ENCODE measurements around the gene AADACL2. TPM values are rescaled to one million over a fixed set of nuclear protein-coding genes. Genes with fewer than 3 reads are reported as not detected.

Gene AADACL2
- total and polyA plus RNA-seq, 2 experiments from 2014 or later: not detected

DNA sequence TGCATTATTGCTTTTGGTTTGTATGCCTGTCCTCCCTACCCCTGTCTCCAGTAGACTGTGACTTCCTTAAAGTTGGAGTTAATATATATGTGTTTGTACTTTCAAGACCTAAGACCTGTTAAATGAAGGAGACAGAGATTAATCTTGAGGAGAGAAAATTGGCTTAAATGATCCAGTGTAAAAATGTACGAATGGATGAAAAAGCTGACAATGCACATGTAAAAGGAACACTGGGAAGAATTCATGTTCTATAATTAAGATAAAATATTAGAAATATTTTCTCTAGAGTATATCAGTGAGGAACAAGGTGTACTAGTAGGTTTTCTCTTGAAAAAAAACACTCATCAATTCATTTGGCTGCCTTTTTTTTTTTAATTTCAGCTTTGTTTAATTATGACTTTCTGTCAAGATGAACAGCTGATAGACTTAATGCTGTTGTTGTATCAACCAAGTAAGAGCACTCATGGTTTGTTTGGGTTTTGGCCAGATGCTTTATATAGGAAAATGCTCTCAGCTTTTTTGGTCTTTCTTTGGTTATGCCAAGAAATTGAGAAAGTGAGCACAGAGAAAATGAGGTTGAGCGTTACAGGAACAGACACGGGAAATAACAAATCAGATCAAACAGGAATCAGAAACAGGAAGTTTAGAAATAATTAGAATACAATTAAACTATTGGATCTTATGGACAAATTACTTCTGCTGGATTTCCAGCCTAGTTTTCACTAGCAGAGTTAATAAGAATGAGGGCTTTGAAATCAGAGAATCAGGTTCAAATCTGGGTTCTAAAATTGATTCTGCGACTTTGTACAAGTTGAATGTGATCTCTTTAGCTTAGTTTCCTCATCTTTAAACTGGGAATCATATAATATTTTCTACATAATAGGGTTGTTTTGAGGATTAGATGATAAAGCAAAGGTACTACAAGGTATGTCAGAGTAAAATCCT lies 41.9 kb downstream of the AADACL2 start (continued):
- TF ChIP-seq, protein P1, sequence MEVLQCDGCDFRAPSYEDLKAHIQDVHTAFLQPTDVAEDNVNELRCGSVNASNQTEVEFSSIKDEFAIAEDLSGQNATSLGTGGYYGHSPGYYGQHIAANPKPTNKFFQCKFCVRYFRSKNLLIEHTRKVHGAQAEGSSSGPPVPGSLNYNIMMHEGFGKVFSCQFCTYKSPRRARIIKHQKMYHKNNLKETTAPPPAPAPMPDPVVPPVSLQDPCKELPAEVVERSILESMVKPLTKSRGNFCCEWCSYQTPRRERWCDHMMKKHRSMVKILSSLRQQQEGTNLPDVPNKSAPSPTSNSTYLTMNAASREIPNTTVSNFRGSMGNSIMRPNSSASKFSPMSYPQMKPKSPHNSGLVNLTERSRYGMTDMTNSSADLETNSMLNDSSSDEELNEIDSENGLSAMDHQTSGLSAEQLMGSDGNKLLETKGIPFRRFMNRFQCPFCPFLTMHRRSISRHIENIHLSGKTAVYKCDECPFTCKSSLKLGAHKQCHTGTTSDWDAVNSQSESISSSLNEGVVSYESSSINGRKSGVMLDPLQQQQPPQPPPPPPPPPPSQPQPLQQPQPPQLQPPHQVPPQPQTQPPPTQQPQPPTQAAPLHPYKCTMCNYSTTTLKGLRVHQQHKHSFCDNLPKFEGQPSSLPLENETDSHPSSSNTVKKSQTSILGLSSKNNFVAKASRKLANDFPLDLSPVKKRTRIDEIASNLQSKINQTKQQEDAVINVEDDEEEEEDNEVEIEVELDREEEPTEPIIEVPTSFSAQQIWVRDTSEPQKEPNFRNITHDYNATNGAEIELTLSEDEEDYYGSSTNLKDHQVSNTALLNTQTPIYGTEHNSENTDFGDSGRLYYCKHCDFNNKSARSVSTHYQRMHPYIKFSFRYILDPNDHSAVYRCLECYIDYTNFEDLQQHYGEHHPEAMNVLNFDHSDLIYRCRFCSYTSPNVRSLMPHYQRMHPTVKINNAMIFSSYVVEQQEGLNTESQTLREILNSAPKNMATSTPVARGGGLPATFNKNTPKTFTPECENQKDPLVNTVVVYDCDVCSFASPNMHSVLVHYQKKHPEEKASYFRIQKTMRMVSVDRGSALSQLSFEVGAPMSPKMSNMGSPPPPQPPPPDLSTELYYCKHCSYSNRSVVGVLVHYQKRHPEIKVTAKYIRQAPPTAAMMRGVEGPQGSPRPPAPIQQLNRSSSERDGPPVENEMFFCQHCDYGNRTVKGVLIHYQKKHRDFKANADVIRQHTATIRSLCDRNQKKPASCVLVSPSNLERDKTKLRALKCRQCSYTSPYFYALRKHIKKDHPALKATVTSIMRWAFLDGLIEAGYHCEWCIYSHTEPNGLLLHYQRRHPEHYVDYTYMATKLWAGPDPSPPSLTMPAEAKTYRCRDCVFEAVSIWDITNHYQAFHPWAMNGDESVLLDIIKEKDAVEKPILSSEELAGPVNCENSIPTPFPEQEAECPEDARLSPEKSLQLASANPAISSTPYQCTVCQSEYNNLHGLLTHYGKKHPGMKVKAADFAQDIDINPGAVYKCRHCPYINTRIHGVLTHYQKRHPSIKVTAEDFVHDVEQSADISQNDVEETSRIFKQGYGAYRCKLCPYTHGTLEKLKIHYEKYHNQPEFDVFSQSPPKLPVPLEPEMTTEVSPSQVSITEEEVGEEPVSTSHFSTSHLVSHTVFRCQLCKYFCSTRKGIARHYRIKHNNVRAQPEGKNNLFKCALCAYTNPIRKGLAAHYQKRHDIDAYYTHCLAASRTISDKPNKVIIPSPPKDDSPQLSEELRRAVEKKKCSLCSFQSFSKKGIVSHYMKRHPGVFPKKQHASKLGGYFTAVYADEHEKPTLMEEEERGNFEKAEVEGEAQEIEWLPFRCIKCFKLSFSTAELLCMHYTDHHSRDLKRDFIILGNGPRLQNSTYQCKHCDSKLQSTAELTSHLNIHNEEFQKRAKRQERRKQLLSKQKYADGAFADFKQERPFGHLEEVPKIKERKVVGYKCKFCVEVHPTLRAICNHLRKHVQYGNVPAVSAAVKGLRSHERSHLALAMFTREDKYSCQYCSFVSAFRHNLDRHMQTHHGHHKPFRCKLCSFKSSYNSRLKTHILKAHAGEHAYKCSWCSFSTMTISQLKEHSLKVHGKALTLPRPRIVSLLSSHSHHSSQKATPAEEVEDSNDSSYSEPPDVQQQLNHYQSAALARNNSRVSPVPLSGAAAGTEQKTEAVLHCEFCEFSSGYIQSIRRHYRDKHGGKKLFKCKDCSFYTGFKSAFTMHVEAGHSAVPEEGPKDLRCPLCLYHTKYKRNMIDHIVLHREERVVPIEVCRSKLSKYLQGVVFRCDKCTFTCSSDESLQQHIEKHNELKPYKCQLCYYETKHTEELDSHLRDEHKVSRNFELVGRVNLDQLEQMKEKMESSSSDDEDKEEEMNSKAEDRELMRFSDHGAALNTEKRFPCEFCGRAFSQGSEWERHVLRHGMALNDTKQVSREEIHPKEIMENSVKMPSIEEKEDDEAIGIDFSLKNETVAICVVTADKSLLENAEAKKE (CRISPR knock-in tag; IDR thresholded peaks at IDR 0.05): no peak
- TF ChIP-seq, protein P2, sequence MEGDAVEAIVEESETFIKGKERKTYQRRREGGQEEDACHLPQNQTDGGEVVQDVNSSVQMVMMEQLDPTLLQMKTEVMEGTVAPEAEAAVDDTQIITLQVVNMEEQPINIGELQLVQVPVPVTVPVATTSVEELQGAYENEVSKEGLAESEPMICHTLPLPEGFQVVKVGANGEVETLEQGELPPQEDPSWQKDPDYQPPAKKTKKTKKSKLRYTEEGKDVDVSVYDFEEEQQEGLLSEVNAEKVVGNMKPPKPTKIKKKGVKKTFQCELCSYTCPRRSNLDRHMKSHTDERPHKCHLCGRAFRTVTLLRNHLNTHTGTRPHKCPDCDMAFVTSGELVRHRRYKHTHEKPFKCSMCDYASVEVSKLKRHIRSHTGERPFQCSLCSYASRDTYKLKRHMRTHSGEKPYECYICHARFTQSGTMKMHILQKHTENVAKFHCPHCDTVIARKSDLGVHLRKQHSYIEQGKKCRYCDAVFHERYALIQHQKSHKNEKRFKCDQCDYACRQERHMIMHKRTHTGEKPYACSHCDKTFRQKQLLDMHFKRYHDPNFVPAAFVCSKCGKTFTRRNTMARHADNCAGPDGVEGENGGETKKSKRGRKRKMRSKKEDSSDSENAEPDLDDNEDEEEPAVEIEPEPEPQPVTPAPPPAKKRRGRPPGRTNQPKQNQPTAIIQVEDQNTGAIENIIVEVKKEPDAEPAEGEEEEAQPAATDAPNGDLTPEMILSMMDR (conservative IDR thresholded peaks at IDR 0.05; ENCODE audit: low read depth in 2 of 2): no peak
- TF ChIP-seq, protein P3, sequence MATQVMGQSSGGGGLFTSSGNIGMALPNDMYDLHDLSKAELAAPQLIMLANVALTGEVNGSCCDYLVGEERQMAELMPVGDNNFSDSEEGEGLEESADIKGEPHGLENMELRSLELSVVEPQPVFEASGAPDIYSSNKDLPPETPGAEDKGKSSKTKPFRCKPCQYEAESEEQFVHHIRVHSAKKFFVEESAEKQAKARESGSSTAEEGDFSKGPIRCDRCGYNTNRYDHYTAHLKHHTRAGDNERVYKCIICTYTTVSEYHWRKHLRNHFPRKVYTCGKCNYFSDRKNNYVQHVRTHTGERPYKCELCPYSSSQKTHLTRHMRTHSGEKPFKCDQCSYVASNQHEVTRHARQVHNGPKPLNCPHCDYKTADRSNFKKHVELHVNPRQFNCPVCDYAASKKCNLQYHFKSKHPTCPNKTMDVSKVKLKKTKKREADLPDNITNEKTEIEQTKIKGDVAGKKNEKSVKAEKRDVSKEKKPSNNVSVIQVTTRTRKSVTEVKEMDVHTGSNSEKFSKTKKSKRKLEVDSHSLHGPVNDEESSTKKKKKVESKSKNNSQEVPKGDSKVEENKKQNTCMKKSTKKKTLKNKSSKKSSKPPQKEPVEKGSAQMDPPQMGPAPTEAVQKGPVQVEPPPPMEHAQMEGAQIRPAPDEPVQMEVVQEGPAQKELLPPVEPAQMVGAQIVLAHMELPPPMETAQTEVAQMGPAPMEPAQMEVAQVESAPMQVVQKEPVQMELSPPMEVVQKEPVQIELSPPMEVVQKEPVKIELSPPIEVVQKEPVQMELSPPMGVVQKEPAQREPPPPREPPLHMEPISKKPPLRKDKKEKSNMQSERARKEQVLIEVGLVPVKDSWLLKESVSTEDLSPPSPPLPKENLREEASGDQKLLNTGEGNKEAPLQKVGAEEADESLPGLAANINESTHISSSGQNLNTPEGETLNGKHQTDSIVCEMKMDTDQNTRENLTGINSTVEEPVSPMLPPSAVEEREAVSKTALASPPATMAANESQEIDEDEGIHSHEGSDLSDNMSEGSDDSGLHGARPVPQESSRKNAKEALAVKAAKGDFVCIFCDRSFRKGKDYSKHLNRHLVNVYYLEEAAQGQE (IDR thresholded peaks at IDR 0.05; ENCODE audit: unreplicated experiment): no peak
- TF ChIP-seq POLR2AphosphoS5 (IDR thresholded peaks at IDR 0.05; ENCODE audit: low read depth): no peak
- TF ChIP-seq CREB1 (CRISPR knock-in tag; IDR thresholded peaks at IDR 0.05; ENCODE audit: low read depth): no peak
- no peak for TF ChIP-seq EZH2 (IDR thresholded peaks at IDR 0.05; ENCODE audit: low read depth, unreplicated experiment)
